NK-92 treated with Interleukin-12 subunit alpha and Interleukin-12 subunit beta, amount 100 ng/mL, for 24 hours (cell line): ENCODE results near the gene SND1.

Experiments used
- DNase-seq: peaks from one replicate; lab custom pipeline; 2025; lab: John Stamatoyannopoulos, UW

SND1 gene

DNA sequence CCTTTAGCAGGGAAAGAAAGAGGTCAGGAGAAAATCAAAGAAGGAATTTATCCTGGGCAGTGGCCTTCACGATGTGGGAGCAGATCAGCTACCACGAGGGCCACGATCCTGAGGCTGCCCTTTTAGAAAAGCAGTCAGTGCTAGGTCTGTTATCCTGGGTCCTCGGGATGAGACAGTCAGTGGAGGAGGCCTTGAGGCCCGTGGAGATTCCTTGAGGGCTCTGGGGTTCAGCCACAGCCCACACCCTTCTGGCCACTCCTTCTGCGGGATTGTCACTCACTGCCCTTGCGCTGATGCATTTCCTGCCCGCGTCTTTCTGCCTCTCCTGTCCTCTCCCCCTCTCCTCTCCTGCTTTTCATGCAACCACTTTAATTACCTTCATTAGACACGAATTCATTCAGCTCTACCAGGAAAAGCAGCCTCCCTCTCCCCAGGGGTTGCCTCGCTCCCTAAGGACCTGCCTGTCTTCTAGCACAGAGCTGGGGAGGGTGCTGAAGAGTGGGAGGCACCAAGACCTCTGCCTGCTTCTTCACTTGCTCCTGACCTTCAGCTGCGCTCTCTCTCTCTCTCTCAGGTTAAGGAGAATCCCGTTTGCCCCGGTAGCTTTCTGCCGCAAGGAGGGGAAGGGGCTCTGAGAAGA is 421.8 kb downstream of the SND1 start:
- DNase-seq: no peak

GRCh38 chr7:128074336-128074735 is 422.3 kb downstream of the SND1 start:
- DNase-seq: no peak

DNA sequence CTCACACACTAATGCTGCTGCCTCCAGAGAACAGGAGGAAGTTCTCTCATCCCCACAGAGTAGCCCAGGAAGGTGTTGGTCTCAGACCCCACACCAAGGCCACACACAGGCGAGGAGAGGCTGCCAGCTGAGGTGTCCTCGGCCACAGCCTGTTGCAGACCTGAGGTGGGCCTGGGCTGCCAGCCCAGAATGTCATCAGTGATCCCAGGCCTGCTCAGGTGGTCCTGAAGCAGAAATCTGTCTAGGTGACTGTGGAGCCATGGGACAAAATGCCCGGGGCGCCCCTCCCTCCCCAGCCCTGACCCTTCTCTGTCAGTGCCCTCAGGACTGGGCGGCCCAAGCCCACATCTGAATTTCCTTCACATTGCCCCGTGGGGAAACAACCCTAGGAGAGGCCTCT is 422.7 kb downstream of the SND1 start:
- DNase-seq: no peak

DNA sequence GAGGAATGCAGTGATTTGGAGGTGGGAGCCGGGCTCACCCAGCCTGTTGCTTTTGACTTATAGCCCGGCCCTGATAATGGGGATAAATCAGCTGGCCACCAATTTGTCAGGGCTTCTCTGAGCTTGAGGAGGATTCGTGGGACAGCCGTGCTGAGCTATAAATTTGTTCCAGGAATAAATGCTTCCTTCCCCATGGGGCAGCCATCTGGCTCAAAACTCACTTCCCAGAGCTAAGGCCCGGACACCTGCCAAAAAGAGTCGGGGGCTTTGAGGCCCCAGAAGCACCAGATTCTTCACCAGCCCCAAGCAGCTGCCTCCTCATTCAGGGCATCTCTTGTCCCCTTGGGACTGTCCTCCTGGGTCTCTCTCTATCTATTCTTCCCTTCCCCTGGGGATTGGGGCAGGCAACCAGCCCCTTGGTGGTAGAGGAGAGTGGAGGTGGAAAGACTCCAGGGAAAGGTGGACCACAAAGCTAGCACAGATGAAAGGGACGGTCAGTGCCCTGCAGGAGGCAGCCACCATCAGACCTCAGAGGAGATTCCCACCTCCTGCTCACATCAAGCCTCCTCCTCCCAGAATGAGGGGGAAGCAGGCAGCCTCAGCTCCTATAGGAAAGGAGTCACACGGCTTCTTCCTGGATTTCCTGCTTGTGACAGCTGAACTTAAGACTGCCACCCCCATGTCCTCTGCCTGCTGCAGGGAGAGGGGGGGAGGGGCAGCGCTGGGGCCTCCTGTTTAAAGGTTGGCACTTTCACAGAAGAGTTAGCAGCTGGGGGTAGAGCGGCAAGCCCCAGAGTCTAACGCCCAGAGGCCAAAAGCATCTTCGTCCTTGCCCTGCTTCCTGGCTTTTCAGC is 423.5 kb downstream of the SND1 start:
- DNase-seq: no peak

DNA sequence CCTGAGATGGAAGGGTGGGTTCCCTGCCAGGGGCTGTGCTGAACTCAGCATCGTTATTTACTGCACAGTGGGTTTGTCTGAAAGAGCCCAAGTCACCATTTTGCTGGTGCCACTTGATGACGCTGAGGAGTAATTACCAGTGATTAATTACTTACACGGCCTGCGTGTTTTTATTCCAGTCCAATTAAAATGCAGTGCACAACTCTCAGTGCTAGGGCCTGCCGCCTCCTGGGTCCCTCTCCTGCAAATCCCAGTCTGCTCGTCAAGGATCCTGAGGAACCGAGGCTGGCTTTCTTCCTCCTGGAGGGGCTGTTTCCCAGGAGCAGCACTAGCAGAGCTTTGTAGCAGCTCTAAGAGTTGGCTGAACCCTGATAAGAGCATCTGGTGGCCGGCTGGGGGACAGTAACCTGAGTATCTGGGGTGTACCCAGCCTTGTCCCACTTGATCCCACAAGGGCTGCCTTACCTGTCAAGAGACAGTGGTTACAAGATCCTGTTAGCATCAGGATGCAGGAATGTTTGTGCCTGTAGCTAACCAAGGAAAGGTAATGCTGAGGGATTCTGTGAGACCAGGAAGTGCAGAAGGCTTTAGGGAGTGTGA is 424.3 kb downstream of the SND1 start:
- no peak for DNase-seq

GRCh38 chr7:128076796-128077271 is 424.8 kb downstream of the SND1 start:
- no peak for DNase-seq

GRCh38 chr7:128078309-128078708 is 426.3 kb downstream of the SND1 start:
- DNase-seq: no peak

GRCh38 chr7:128080169-128080568 is 428.2 kb downstream of the SND1 start:
- DNase-seq: no peak

- no peak for DNase-seq
These were observed 429.4 kb downstream of the SND1 start for GRCh38 chr7:128081351-128081750.

DNA sequence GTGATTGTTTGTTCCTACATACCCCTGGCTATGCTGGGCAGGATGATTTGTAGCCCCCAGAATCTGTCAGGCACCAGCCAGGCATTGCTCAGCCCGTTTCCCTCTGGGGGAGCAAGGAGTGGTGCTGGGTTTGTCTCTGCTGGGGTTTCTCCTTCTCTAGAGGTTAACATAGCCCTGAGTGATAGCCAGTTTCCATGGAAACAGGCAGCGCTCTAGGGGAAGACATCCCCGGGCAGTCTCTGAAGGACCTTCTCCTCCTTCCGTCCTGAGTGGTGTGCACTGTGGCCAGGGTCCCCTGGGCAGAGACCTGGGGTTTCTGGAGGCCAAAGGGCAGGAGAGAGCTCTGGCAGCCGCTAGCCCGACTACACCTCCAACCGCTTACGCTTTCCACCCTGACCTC is 429.8 kb downstream of the SND1 start:
- DNase-seq: no peak

DNA sequence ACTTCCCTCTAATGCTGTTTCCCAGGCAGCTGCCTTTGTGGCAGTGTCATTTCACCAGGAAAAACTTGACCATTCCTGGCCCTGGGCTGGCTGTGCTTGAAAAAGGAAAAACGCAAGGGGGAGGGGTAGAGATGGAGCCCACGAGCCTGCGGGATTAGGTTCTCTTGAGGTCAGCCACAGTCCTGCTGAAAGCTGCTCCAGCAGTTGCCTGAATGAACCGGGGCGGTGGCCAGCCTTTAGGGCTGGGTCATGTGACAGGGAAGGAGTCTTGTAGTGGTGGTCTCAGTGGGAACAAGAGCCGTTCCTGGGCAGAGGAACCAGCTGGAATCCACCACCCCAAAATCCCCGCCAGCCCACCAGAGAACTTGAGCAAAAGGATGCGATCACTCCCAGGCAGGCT is 430.4 kb downstream of the SND1 start:
- DNase-seq: no peak

DNA sequence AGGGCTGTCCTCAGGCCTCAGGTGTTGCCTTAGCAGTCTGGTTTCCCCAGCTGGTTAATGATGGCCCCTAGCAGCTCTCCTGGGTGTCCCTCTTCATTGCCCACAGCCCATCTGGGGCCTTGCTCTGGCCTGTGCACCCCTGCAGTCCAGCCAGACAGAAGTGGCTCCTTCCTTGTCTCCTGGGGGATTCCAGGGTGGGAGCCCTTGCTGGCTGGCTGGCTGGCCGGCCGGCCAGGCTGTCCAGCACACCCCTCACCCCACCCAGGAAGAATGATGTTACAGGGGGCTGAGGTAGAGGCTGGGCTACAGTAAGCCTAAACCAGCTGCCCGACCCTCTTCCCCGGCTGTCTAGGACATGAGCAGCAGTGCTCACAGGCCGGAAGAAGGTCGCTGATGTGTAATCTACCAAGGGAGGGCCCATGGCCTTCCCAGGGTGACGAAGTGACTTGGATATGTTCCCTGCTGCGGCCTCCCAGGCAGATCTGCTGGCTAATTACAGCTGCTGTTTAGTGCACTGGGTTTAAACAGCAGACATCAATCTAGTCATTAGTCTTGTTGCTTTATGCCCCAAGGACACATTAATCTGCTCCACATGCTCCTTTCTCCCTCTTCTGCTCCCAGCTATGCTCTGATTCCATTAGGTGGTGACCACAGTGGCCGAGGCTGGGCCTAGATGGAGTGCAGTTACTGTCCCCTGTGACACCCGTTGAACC is 433.1 kb downstream of the SND1 start:
- DNase-seq: no peak

DNA sequence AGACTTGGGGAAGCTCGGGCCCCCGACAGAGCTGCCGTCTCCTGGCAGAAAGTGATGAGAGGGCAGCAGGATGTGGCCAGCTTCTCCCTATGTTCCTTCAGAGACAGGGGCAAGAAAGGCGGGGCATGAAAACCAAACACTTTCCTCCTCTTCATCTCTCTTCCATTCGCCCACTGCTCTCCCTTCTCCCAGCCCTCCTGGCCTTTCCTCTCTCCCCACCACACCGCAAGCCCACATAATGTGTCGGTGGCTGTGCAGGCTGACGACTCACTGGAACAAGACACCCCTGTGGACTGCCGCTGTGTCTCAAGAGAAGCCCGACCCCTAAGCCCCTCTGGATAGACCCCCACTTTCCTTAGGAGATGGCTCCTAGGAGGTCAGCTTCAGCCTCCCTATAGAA is 438.5 kb downstream of the SND1 start:
- DNase-seq: no peak

DNA sequence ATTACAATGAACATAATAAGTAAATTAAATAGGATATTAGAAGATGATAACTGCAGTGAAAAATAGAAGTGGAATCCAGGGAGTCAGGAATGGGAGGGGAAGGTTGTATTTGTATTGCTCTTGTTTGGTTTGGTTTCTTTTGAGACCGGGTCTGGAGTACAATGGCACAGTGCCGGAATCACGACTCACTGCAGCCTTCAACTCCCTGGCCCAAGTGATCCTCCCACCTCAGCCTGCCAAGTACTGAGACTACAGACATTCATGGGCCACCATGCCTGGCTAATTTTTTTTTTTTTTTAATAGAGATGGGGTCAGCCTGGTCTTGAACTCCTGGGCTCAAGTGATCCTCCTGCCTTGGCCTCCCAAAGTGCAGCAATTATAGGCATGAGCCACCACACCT is 439.1 kb downstream of the SND1 start:
- no peak for DNase-seq

DNA sequence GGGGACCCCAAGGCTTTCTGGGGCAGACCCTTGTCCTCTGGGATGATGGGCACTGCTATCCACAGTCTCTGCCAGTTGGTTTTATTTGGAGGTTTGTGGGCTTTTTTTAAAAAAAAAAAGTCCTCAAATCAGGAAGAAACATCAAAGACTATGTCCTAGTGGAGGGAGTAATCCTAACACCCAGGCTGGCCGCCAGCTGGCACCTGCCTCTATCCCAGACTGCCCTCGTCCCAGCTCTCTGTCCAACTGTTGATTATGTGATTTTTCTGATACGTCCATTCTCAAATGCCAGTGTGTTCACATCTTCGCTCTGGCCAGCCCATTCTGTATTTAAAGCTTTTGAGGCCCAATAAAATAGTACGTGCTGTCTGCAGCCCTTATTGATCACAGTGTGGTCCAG is 440.2 kb downstream of the SND1 start:
- DNase-seq: no peak

- DNase-seq: no peak
These were observed 441.9 kb downstream of the SND1 start for GRCh38 chr7:128093614-128094570.

- no peak for DNase-seq
These were observed 442.7 kb downstream of the SND1 start for GRCh38 chr7:128094686-128095085.

DNA sequence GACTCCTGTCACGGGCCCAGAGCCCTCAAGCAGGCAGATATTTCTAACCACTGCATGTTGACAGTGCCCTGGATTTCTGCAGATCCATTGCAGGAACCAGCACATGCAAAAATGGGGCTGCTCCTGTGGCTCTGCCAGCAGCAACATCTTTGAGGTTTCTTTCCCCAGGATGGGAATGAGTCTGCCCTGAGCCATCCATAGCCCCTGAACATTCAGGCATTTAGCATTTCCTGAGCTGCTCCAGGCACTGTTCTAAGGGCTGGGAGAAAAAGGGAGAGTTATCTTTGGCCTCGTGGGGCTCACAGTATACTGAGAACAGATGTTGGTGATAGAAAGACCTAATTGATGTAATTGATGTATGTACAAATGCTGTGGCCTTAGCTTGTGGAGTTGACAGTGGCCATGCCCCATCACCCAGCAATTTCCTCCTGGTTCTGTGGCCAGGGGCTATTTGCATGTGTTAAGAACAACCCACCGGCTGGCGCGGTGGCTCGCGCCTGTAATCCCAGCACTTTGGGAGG is 445.3 kb downstream of the SND1 start:
- DNase-seq: no peak

DNA sequence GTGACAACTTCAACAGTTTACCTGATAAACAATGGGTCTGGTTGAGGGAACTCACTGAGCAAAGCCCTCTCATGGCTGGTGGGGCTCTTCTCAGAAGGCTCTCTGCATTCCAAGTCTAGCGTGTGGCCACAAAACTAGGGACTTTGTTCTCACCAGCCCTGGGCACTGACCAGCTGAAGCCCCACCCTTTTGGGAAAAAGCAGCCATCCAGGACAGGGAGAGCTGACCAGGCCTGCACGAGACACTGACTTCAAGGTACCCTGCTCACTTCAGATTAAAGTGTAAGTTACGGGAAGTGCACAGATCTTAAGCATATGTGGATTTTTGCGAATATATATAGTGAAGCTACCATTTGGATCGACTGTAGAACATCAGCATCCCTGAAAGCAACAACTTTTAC is 446.6 kb downstream of the SND1 start:
- DNase-seq: no peak

DNA sequence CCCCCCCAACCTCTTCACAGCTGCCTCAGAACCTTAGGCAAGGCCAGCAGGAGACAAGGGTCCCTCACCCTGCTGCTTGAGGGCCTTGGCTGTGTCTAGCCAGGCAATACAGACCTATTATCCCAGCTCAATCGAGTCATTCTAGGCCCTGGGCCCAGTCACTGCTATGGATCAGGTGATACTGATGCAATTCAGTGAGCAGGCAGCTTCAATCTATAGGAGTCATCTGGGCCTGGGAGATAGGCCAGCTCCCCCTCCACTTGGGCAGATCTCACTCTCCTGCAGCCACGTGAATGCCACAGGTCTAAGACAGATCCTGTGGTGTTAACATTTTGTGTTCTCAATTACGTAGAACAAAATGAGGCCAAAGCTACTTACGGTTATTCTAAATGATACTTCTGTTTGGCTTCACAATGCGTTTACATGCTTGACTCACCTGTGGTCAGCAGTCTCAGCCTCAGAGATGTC is 447.2 kb downstream of the SND1 start:
- DNase-seq: no peak
